GM18502 (cell line): Measurements from ENCODE around the gene ATP2C1.
"Not testable (repeated sequence)": the region's sequence is repeated elsewhere in the genome, so short reads cannot be mapped to it uniquely, and the experiment has no call there.

Experiments used
- ATAC-seq: cut with Tn5 transposase; IDR thresholded peaks from one replicate; pipeline ENCODE4 v1.9.1; 2021; ENCODE audit warnings: mild to moderate bottlenecking; ENCODE audit not compliant: unreplicated experiment, poor library complexity

The ATP2C1 gene, protein sequence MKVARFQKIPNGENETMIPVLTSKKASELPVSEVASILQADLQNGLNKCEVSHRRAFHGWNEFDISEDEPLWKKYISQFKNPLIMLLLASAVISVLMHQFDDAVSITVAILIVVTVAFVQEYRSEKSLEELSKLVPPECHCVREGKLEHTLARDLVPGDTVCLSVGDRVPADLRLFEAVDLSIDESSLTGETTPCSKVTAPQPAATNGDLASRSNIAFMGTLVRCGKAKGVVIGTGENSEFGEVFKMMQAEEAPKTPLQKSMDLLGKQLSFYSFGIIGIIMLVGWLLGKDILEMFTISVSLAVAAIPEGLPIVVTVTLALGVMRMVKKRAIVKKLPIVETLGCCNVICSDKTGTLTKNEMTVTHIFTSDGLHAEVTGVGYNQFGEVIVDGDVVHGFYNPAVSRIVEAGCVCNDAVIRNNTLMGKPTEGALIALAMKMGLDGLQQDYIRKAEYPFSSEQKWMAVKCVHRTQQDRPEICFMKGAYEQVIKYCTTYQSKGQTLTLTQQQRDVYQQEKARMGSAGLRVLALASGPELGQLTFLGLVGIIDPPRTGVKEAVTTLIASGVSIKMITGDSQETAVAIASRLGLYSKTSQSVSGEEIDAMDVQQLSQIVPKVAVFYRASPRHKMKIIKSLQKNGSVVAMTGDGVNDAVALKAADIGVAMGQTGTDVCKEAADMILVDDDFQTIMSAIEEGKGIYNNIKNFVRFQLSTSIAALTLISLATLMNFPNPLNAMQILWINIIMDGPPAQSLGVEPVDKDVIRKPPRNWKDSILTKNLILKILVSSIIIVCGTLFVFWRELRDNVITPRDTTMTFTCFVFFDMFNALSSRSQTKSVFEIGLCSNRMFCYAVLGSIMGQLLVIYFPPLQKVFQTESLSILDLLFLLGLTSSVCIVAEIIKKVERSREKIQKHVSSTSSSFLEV

DNA sequence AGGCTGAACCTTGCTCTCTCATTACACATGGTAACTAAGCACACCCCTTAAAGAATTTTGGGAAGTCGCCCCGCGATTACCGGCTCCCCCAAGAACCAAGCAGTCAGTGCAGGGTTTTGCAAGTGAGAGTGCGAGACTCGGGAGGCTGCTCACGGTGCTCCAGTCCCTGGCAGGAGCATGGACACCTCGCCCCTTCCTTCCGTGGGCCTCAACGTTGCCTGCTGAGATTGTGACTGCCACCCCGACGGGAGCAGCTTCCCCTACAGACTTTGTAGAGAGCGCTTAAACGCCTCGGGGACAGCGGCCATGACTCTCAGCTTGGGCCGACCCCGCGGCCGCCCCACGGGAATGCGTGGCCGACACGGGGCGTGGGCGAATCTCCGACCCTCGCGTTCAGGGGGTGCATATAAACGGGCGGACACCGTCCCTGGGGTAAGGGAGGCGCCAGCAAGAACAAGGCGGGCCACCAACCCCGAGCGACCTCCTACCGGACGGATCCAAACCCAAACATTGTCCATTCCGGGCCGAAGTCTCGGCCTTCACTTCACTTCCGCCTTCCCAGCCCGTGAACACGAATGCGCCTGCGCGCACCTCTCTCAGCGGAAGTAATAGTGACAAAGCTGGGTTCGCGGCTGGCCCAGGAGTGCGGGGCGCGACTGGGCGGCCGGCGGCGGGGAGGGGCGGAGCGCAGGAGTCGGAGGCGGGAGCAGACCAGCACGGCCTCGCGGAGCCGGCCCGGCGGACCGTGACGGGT is at the start of gene ATP2C1:
Gene ATP2C1, plus strand, starts transcription at position 709 of the 754 bp plus-strand sequence. CDS start 686 bp downstream, outside the sequence.
- peak; percentile 92 for ATAC-seq

DNA sequence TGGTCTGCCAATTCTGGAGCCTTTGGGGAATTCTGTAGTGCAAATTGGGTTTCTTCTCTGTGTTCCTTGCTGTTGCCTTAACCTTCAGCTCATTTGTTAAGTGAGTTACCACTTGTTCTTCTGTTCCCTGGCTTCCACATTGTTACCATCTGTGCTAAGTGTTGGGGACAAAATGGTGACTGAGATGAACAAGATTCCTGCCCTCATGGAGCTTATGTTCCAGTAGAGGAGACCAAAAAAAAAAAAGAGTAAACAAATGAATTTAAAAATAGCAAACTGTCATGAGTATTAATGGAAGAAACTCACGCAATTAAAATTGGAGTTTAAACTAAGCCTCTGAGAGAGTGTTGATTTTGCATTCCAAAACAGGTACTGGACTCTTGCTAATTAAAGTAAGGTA is 49.4 kb upstream of the ATP2C1 start:
- ATAC-seq: no peak

DNA sequence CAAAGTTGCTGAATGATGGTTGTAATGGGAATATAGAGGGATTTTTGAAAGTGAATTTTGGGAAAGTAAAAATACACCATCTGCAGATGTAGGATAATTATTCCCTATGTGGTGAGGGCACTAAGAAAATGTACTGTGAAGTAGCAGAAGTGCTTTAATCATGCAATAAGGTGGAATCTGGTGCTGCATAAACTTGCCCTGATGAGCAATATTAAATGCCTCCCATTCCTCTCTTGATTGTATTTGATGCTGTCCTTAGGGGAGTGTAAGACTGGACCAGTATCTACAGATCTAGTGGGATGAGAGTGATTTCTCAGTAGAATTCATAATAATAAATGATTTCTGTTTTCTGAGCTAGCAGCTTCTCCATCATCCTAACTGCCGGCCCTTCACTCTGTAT is 47.7 kb upstream of the ATP2C1 start:
- ATAC-seq: no peak

DNA sequence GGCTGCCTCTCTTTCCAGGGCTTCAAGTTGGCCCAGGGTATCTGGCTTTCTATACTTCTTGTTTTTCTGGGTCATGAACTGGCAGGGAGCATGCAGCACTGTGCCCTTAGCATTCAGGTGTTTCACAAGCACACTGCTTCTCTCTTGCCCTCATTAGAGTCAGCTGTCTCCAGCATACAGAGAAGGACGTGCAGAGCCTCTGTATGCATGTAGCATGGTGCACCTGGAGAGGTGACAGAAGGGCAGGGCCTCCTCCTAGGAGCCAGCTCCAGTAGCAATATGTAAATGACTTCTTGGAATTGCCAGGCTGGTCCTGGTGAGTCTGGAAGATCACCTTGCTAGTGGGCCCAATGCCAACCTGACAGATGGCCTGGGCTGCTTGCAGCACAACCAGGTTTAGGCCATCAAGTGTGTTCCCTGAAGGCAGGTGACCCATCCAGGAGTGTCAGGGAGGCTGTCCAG is 44.8 kb upstream of the ATP2C1 start:
- no peak for ATAC-seq

DNA sequence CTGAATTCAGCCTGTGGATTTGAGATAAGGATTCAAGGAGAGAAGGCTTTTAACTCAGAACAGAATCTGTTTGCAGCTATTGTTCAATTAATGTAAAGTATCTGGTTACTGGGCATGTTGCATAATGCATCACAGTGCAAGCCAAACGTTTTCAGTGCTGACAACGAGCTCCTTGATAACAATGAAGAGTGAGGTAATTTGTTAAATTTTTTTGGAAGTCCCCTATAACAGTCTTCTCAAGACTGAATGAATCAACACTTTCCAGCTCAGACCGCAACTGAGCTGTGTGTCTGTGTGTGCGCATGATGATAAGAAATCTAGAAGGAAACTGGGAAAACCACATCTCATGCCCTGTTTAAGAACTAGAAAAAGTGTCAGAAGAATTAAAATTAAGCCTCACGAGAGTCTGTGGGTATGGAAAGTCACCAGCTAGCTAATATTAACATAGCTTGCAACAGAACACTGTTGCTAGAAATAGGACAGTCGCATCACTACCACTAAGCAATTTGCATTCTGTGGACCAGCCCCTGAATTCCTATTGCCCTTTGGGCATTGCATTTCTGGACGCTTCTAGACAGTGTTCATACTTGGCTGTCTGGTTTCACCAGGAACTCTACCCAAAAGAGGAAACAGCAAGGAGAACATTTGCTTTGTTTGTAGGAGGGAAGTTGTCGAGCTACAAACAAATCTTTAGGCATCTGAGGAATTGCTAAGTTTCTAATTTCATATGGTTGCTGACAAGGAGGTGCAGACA is 43.7 kb upstream of the ATP2C1 start:
- peak; percentile 74 for ATAC-seq

DNA sequence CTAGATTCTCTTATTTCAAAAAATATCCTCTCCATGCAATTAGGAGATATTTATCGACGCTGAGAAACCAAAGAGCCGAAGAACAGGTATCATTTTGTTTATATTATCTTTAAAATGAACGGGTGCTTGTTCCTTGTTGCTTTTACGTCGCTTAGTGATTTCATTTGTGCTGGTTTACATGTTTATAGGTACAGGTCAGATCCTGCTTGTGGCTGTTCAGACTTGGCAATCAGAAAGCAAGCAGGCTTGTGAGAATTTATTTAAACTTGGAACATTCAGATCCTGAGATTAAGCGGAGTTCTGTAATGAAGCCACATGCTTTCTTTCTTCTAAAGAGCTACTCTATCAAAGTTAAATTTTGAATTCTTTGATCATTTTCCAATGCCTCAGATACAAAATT is 43.0 kb upstream of the ATP2C1 start:
- no peak for ATAC-seq

DNA sequence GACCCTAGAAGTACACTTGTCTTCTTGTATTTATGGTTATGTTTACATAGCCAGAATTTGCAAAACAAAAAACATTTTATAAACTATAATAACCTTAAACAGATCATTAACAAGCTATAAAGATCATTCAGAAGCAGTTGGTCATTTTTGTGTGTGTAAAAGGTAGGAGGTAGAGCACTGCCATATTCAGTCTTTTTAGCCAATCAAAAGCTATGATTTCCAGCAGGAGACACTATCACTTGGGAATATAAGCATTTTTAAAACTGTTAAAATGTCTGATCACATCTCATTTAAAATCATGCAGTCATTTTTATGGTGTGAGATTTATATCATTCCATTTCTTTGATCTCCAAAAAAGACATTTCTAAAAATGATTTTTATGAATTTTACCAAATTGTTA is 42.6 kb upstream of the ATP2C1 start:
- no peak for ATAC-seq

DNA sequence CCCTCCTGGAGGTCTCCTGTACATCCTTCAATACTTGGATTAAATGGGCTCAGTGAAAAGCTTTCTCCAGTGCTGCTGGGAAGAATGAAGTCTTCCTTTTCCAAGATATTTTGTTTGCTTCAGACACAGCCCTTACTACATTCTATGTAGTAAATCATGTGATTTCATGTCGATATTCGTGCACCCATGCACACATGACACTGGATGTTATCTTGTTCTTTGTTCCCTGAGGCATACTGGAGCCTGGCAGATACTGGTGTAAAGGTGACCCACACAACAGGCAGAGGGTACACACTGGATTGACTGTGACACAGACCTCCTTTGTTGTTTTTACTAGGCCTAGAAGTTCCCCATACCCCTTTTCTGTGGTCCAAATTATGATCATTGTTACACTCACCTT is 40.3 kb upstream of the ATP2C1 start:
- no peak for ATAC-seq

DNA sequence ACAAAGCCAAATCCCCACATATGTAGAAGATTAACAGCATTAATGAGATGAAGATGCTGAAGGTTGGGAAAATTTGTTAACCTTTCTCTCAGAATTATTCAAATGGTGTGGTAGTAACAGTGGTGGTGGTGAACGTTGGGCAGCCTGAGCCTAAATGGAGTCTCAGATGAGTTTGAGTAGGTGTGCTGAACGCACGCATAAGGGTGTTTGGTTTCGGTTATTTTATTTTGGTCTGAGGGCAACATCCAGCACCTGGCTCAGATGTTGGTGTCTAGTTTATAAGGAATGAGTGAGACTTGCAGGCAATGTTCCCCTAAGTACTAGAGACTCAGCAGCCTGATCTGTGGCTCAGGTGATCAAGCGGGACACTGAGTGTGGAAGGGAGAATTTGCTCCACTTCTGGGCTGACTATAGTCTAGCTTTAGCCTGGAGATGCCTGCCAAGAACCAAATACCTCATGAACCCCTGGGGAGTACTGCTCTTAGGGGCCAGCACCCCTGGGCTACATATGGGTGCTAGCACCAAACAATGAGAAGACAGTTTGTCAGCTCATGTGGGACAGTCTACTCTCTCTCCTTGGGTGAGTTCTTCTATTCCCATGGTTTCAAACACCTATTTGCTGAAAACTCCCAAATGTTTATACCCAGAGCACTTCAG is 39.5 kb upstream of the ATP2C1 start:
- peak; percentile 49 for ATAC-seq

DNA sequence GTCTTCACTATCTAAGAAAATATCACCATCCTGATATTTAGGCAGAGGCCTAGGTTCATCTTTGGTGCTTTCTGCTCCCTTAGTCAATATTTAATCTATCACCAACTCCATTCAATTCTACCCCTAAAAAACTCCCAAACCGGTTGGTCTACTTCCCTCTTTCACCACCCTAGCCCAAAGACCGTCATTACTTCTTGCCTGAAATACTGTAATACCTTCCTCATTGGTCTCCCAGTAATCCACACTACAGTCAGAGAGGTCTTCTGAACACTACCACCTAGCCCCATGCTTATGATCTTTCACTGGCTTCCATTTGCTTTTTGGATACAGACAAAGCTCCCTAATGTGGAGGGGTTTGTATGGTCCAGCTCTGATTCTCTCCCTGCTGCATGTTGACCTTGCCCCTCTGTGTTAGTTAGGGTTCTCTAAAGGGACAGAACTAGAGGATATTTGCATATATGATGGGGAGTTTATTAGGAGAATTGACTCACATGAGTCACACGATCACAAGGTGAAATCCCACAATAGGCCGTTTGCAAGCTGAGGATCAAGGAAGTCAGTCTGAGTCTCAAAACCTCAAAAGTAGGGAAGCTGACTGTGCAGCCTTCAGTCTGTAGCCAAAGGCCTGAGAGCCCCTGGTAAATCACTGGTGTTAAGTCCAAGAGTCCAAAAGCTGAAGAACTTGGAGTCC is 36.4 kb upstream of the ATP2C1 start:
- ATAC-seq: peak; percentile 42

DNA sequence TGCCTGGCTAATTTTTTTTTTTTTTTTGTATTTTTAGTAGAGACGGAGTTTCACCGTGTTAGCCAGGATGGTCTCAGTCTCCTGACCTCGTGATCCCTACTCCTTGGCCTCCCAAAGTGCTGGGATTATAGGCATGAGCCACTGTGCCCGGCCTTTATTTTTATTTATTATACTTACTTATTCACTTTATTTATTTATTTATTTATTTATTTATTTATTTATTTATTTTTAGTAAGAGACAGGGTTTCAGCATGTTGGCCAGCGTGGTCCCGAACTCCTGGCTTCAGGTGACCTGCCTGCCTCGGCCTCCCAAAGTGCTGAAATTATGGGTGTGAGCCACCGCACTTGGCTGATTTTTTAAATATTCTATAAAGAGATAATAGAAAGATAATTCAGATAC is 31.8 kb upstream of the ATP2C1 start:
- ATAC-seq: not testable (repeated sequence)

DNA sequence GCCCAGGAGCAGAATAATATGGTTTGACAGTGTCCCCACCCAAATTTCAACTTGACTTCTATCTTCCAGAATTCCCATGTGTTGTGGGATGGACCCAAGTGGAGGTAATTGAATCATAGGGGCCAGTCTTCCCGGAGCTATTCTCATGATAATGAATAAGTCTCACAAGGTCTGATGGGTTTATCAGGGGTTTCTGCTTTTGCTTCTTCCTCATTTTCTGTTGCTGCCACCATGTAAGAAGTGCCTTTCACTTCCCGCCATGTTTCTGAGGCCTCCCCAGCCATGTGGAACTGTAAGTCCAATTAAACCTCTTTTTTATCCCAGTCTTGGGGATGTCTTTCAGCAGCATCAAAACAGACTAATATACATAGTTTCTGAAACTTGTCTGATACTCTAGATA is 28.4 kb upstream of the ATP2C1 start:
- no peak for ATAC-seq

DNA sequence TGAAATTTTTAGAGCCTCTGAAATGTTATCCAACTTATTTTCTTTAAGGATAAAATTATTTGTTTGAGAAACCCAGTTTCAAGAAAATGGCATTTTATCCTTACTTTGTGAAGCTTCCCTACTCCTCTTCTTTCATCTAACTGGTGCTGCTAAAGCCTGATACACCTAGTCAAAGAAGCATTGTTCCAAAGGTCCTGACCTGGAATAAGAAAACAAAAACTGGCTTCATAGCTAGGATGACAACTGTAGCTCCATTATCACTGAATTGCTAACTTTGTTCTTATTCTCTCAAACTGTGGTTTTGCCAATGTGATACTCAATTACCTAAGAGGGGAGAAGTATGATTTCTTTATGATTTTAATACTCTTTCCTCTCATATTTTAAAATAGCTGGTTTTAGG is 27.6 kb upstream of the ATP2C1 start:
- ATAC-seq: no peak

DNA sequence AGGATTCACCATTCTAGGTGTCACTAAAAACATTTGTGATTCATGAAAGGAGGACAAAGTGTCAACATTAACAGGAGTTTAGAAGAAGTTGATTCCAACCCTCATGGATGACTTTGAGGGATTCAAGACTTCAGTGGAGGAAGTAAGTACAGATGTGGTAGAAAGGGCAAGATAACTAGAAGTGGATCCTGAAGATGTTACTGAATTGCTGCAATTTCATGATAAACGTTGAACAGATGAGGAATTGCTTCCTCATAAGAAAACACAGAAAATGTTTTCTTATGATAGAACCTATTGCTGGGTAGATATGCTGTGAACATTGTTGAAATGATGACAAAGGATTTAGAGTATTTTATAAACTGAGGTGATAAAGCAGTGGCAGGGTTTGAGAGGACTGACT is 23.5 kb upstream of the ATP2C1 start:
- ATAC-seq: no peak

DNA sequence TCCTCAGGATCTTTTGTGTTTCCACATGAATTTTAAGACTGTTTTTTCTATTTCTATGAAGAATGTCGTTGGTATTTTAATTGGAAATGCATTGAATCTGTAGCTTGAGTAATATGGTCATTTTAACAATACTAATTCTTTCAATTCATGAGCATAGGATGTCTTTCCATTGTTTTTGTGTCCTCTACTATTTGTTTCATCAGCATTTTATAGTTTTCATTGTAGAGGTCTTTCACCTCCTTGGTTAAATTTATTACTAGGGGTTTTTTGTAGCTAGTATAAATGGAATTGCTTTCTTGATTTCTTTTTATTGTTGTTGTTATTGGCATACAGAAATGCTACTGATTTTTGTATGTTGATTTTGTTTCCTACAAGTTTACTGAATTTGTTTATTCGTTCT is 17.3 kb upstream of the ATP2C1 start:
- ATAC-seq: no peak

DNA sequence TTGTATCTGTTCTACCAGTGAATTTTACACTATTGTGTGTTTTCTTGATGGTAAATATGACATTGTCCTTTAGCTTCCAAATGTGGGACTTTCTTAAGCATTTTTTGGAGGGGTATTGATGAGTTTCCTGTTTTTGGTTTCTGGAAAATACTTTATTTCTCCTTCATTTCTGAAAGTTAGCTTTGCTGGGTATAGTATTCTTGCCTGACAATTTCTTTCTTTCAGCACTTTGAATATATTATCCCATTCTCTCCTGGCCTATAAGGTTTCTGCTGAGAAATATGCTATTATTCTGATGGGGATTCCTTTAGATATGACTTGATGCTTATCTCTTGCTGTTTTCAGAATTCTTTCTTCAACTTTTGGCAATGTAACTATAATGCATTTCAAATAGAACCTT is 15.4 kb upstream of the ATP2C1 start:
- ATAC-seq: no peak

DNA sequence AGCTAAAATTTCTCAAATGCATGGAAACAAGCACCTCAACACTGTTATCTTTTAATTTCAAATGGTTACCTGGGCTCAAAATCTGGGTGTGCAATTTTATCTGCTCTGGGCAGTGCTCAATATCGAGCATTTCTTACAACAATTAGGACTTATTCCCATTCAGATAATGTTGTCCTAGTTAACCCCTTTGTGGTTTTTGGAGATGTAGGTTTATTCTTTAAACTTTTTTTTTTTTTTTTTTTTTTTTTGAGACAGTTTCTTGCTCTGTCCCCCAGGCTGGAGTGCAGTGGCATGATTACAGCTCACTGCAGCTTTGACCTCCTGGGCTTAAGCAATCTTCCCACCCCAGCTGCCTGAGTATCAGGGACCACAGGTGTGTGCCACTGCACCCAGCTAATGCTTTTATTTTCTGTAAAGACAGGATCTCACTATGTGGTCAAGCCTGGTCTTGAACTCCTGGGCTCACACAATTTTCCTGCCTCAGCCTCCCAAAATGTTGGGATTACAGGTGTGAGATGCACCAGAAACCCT is 4.4 kb upstream of the ATP2C1 start:
- ATAC-seq: no peak

DNA sequence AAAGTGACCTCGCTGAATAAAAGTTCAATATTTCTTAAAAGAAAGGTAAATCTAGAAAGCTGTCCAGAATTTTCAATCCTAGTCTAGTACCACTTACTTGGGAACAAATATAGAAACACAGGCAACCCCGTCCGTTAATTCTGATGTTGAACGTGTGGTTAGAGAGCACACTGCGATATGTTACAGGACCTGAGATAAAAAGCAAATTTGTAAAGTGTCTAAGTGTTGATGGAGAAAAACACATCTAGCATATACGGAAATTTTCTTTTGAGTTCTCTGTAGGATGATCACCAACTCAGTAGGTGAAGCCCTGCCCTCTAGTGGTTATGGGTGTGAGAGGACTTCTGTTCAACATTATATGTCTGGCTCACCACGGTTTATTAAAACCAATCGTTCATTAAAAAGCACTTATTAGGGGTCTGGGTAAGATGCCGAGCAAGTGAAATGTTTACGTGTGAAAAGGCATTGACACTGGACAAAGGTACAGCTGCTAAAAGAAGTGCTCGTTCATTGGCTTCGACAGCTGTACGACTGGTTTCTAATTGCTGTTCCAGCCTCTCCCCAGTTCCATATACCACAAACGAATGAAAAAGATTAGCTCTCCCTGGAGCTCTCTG is 1.0 kb upstream of the ATP2C1 start:
- peak; percentile 45 for ATAC-seq
